SKM-1 treated with dmso at 0.1 percent for 144 hours (cell line): Measurements from ENCODE around the gene NDUFS8.

Experiments
- DNase-seq: peaks from one replicate; lab custom pipeline; 2025; ENCODE audit not compliant: unreplicated experiment; lab: John Stamatoyannopoulos, UW

Gene NDUFS8

DNA sequence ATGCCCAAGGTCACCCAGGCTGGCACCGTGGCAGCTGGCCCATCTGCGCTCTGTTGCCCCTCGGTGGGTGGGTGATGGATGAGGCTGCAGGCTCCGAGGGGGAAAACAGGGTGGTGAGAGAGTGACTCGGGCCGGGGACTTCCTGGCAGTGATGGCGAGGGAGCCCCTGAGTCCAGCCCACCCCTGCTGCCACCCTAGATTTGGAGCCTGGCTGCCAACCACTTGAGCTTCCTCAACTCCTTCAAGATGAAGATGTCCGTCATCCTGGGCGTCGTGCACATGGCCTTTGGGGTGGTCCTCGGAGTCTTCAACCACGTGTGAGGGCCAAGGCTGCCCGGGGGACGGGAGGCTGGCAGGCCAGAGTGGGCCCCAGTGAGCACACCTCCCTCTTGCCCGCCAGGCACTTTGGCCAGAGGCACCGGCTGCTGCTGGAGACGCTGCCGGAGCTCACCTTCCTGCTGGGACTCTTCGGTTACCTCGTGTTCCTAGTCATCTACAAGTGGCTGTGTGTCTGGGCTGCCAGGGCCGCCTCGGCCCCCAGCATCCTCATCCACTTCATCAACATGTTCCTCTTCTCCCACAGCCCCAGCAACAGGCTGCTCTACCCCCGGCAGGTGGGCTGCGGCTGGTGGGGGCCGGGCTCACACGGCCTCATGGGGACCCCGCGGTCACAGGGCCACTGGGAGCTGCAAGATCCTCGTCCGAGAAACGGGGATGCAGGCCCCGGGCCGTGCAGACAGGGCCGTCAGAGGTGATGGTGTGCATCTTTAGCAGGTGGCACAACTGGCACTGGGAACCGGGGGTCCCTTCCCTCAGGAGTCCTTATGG is 18.4 kb downstream of the NDUFS8 start:
- no peak for DNase-seq

DNA sequence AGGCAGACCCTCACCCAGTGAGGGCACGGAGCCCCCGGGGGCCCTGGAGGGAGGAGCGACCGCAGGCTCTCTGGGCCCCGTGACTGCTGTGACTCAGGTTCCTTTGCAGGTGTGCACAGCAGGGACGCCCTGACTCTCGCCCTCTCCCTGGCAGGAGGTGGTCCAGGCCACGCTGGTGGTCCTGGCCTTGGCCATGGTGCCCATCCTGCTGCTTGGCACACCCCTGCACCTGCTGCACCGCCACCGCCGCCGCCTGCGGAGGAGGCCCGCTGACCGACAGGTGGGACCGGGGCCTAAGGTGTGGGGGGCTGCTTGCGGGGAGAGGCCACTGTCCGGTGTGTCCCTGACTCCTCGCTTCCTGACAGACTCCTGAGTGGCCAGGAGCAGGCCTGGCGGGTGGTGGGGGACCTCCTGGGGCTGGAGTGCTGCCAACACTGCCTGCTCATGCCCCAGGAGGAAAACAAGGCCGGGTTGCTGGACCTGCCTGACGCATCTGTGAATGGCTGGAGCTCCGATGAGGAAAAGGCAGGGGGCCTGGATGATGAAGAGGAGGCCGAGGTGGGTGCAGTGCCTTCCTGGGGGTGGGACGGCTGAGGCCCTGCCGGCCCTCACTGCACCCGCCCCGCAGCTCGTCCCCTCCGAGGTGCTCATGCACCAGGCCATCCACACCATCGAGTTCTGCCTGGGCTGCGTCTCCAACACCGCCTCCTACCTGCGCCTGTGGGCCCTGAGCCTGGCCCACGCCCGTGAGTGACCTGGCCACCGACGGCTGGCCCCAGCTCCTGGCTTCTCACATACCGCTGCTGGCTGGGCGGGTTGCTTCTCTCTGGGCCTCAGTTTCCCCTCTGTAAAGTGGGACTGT is 19.3 kb downstream of the NDUFS8 start:
- DNase-seq = no peak

DNA sequence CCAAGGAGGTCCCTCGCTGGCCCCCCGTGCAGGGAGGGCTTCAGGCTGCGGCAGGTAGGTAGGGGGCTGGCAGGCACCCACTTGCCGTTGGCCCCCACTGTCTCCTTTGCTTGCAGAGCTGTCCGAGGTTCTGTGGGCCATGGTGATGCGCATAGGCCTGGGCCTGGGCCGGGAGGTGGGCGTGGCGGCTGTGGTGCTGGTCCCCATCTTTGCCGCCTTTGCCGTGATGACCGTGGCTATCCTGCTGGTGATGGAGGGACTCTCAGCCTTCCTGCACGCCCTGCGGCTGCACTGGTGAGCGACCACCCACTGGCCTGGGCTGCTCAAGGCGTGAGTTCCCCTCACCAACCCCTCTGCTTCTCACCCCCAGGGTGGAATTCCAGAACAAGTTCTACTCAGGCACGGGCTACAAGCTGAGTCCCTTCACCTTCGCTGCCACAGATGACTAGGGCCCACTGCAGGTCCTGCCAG is 19.9 kb downstream of the NDUFS8 start:
- no peak for DNase-seq

DNA sequence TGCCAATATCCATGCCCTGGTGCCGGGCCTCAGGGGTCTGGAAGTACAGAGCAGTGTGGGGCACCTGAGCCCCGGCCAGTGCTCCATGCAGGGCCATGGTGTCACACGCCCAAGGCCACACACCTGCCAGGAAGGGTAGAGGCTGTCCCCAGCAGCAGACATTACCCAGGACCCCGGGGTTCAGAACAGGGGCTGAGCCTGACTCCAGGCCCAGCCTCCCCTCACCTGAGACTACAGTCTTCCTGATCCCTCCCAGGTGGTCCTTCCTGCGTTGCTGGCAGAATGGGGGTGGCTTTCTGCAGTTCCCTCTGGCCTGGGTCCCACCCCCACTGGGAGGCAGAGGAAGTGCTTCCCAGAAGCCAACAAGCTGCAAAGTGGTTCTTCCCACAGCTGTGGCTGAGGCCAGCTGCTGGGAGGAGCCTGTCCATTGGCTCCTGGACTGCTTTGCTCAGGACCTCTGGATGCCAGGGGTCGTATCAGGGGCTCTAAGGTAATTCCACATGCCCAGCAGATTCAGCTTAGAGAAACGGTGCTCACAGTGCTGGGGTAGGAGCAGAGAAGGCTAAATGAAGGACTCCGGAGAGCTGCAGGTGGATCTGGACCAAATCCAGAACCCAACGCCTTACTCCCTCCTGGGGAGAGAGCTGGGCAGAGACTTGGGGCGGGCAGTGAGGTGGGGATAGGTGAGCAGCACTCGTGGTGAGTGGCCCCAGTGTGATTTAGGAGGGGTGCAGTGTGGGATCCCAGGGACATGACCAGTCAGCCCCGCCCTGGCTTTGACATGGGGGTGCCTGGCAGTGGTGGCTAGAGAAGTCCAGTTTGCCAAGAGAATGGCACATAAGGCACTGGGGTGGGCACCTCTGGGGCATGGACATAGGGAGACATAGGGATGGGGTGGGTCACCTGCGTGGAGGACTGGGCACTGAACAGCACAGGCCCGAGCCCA is 21.0 kb downstream of the NDUFS8 start:
- DNase-seq = no peak

DNA sequence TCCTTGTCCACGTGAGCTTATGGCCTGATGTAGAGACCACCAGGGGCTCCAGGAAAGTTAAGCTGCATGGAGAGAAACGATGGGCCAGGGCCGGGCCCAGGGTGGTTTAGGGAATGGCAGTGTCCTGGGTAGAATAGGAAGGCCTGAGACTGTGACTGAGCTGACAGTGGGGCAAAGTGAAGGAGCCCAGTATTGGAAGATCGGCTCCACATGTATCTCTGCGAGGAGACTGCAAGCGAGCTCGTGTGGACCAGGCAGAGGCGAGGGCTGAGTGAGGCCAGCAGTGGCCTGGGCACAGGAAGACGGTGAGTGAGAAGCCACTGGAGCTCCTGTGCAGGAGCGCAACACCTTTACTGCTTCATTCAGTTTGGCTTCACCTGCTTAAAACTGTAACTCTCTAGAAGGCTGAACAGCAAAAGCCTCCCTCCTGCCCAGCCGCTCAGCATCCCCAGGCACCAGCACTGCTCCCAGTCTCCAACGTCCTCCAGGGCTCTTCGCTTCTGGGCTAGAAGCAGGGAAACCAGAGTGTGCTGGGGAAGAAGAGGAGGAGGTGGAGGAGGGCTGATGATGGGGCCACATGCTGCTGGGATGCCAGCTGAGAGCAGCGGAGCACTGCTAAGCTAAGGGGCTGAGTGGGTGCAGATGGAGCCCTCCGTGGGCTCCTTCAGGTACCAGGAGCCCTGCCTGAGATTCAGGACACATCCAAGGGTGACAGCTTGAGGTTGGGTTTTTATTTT is 21.8 kb downstream of the NDUFS8 start:
- DNase-seq = no peak

DNA sequence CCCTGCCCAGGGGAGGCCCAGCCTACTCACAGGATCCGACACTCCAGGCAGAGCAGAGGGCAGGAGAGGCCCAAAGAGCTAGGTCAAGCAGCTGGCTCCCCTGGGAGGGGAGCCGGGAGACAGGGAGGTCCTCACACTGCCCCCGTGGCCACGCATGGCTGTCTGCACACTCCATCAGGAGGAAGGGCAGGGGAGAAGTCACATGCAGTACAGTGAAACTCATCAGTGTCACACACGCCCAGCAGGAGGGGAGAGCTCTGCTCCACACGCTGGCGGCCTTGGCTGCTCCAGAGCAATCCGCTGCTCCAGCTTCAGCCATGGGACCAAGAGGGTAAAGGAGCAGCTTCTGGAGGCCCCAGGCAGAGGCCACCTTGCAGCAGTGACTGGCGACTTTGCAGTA is 22.6 kb downstream of the NDUFS8 start:
- DNase-seq = no peak

DNA sequence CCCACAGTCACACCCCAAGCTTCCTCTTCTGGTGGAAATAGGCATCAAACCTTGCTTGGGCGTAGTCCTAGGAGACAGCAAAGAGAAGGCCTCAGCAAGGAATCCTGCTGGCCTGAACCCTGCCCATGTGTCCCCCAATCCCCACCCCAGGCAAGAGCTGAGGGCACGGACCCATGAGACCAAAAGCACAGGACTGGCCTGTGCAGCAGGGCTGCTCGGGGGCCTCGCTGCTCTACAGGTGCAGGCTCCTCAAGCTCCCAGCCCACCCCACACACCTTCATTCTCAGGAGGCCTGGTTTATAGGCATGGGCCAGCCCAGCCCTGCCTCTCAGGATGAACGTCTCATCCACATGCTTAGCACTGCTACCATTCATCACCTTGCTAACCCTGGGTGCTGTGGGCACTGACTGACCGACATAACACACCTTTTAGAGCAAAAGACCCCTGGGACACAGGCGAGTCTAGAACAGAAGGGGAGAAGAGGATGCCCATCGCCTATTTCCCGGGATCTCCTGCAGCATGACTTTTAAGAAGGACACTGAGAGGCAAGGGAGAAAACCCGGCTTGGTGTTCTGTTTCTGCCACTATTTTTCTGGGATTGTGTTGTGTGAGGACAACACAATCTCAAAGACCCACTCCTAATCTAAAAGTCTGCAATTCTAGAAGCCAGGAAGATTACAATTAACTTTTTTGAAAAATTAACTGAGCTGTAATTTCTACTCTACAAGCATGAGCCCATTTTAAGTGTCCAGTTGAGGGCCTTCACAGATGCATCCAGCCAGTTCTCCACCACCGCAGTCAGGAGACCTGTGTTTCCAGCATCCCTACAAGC is 23.7 kb downstream of the NDUFS8 start:
- no peak for DNase-seq

DNA sequence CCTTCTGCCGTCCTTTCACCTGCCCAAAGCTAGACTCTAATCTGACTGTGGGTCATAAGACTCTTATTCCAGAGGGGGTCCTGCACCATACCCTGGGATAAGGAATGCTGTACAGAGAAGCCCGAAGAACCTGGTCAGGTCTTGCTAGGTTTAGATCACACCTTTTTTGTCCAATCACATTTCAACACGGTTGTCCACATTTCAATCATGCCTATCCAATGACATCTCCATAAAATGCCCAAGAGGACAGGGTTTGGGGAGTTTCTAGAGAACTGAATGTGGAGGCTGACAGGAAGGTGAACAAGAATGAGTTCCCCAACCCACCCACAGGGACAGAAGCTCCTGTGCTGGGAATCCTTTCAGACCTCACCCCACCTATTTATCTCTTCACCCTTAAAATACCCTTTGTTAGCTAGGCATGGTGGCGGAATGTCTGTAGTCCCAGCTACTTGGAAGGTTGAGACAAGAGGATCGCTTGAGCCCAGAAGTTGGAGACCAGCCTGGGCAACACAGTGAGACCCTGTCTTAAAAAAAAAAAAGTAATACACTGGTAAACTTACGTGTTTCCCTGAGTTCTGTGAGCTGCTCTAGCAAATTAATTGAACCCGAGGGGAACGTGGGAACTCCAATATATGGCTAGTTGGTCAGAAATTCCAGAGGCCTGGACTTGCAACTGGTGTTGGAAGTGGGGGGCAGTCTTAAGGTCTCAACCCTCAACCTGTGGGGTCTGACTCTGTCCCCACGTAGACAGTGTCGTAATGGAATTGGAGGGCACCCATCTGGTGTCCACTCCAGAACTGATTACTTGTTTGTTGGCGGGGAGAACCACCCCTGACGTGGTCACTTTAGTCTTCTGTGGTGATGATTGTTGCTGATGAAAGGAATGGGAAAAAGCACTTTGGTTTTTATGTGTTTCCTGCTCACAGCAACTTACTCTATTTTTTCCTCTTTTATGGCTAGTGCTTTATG is 26.1 kb downstream of the NDUFS8 start:
- no peak for DNase-seq

DNA sequence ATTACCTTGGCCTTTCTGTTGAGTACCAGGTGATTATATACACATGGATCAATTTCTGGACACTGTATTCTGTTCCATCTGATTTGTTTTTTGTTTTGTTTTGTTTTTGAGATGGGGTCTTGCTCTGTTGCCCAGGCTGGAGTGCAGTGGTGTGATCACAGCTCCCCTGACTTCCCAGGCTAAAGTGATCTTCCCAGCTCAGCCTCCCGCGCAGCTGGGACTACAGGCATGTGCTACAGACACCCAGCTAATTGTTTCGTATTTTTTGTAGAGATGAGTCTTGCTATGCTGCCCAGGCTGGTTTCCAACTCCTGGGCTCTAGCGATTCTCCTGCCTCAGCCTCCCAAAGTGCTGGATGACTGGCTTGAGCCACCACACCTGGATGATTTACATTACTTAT is 27.3 kb downstream of the NDUFS8 start:
- DNase-seq = no peak

DNA sequence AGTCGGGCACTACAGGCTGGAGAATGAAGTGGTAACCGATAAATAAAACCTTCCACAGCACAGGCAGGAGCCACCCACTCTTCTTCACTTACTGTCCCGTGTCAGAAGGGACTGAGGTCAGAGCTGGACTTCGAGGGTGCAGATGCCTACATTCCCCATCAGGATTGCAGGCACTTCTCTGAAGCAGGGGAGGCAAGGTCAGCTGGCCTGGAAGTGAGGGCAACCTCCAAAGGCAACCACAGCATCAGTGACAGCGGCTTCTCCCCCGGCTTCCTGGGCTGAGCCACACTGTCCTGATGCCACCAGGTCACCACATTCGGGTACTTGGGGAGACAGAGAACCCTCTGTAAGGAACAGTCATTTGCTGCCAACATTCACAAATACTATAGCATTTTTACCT is 31.0 kb downstream of the NDUFS8 start:
- no peak for DNase-seq

DNA sequence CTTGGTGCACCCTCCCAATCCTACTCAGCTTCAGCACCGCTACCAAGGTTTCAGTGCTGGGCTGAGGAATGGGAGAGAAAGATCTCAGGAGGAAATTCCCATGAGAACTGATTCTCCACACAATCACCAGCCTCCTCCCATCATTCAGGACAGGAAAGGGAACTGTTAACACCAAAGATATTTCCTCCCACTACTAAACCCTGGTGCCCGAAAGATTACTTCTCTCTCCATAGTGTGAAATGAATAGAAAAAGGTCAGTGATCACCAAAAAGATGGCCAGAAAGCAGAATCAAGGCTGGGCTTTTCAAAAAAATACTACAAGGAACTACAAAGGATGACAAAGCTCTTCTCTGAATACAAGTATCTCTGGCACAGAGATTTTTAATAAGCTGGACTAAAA is 34.4 kb downstream of the NDUFS8 start:
- no peak for DNase-seq

DNA sequence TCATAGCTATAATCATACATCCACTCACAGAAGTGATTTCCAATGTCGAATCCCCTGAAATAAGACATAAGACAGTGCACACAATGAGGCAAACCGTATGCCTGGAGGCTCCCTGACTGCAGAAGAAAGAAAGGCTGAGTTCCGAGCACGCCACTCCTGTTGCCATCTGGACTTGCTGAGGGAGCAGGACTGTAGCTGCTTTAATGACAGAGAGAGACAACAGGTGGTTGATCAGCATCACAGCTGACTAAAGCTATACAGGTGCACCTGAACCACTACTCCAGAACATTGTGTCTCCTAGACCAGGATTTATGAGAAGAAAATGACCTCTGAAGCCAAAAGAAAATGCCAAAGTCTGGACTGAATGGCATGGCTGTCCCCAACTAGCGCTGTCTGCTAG is 35.4 kb downstream of the NDUFS8 start:
- no peak for DNase-seq

DNA sequence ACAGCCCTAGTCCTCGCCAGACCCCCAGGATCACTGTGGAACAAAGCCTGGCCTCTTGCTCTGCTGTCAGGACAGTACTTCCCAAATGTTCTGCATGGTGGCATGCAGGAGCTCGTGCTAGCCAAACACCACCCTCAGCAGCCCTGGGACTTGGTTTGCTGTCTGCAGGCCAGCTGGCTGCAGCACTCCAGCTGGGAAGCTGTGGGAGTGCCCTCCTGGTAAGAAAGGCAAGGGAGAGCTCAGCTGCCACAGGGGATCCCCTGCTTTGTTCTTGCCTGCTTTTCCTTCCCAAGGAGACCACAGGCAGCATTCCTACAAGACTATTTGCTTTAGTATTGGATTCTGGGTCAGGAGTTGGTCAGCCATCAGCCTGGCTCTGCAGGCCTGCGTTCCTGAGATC is 36.3 kb downstream of the NDUFS8 start:
- no peak for DNase-seq

DNA sequence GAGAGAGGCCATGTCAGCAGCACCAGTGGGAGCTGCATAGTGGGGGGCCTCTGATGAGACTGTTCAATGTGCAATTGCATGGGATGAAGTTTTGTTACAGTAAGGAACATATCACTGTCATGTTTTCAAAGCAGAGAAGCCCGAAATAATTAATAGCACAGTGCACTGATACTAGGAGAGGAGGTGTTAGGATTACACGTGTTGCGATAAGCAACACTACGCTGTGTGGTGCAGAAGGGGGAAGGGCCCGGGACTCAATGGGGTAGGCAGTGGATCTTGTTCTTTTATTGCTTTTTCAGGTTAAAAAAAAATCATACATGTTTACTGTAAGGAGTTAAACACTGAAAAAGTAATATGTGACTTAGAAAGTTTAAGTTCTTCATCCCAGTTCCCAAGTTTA is 37.5 kb downstream of the NDUFS8 start:
- no peak for DNase-seq

DNA sequence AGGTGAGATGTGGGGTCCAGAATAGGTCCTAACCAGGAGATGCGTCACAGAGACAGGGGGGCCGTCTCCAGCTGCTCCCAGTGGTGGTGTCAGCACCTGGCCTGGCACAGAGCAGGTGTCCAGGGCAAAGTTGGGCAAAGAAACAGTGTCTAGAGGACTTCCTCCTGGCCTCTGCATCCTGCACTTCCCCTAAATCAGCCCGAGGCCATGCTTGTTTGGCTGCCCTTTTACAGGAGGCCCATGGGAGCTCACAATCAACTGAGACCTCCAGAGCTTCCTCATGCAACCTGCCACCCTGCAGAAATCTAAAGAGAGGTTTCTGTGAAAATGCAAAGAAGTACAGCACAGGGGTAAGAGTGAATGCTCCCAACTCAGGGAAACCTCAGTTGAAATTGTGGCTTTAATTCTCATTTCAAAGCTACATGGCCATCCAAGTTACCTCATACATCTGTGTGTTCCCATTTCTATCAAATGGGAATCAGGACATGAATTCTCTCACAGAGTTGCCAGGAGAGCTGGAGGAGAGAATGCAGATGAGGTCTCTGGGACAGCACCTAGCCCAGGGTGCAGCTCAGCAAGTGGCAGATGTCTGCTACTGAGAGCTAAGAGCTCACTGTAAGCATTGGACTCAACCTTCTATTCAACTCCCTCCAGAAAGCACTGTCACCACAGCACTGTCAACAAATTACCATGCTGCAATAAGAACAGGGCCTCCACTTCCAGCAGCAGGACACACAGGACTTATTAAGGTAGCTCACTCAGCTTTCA is 41.0 kb downstream of the NDUFS8 start:
- no peak for DNase-seq

DNA sequence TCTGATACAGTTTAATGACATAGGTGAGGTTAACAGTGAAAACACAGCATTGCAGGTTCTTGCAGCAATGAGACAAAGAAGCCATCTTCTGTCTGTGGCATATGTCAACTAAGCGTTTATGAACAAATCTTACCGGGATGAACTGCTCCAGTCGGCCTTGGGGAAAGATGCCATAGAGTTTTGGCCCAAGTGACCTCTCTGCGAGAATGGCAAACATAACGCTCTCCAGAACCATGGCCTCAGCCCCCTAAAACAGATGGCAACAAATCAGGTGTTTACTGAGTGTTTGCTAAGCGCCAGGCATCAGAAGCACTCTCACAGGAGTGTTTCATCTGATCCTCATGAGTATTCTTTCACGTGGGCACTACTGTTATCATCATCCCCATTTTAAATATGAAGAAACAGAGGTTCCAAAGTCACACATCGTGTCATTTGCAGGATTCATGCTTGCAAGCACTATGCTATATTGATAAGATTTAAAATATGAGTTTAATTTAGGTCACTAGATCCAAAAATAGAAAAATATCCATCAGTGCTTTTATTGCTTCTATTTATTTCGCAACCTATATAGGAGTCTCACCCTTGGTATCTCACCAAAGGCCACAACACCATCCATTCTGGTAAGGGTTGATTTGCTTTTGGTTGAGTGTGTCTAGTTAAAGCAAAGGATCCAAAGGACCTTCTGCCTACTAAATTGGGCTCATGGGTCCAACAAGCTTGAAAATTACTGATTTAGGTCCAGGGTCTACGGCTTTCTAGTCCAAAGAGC is 44.3 kb downstream of the NDUFS8 start:
- DNase-seq = no peak
